ENCODE measurements around the gene PIM3. TPM values are rescaled to one million over a fixed set of nuclear protein-coding genes. Genes with fewer than 3 reads are reported as not detected.

The PIM3 gene
- total RNA-seq, 2 donors from 2014 or later: 54.0 to 112 TPM

DNA sequence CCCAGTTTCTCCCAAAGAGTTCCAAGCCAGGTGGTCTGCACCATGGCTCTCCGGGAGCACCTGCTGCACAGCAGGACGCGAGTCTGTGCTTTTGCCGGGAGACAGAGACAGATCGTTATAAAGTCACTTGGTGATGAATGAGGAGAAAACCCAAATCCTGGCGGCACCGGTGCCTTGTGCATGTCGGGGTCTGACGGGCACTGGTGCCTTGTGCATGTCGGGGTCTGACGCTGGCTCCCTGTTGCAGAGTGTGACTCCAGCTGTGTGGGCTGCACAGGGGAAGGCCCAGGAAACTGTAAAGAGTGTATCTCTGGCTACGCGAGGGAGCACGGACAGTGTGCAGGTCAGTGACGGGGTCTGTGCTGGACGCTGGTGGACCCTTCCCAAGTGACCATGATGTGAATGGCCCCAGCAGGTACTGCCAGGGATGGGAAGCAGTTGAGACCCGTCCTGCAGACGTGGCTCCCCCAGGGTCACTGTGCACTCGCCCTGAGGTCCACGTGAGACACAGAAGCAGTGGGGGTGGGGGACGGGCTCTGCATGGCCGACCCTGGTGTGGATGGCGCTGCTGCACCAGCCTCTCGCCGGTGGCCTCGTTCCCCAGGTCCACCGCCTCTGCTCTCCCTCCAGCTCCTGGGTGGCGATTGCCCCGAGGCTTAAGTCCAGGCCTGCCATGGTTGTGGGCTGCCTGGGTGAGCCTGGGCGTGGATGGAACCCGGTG is 36.3 kb upstream of the PIM3 start:
- no peak overlapping the region for H3K4me3 ChIP-seq
- no peak overlapping the region for H3K27ac ChIP-seq

DNA sequence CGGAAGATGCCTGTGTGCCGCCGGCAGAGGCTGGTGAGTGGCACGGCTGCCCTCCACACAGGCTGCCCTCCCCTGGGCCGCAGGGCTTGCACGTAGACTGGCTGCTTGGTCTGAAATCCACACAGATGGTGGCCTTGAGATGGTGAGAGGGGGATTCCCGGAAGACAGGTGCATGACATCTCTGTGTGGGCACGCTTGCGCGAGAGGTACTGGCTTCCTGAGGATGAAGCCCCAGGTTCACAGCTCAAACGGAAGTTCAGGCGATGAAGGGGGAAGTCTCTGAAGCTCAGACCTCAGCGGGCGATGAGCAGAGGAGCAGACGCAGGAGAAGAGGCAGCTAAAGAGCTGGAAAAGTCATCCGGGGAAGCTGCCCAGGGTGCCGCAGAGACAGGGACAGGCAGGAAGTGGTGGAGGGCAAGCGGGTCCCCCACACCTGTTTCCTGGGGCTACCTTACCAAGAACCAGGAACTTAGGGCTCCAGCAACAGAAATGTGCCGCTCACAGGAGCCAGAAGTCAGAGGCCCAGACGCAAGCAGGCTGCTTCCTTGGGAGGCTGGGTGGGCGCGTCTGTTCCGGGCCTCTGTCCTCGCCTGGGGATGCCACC is 34.9 kb upstream of the PIM3 start:
- peaks cover 0 to 7% of the 10 kb centered on the region in 2 donors for H3K4me1 ChIP-seq (ENCODE audit: control insufficient read depth in 1 of 2, low read depth in 2 of 2)
- DNase-seq (ENCODE audit: low spot score) (no peak), ATAC-seq (ENCODE audit: insufficient number of reproducible peaks, low FRiP score, low read depth) (no peak)
- H3K4me3 ChIP-seq: no peak overlapping the region
- H3K36me3 ChIP-seq: peaks cover 10% of the 10 kb centered on the region
- no peak overlapping the region for H3K27ac ChIP-seq
- TF ChIP-seq, protein P1, sequence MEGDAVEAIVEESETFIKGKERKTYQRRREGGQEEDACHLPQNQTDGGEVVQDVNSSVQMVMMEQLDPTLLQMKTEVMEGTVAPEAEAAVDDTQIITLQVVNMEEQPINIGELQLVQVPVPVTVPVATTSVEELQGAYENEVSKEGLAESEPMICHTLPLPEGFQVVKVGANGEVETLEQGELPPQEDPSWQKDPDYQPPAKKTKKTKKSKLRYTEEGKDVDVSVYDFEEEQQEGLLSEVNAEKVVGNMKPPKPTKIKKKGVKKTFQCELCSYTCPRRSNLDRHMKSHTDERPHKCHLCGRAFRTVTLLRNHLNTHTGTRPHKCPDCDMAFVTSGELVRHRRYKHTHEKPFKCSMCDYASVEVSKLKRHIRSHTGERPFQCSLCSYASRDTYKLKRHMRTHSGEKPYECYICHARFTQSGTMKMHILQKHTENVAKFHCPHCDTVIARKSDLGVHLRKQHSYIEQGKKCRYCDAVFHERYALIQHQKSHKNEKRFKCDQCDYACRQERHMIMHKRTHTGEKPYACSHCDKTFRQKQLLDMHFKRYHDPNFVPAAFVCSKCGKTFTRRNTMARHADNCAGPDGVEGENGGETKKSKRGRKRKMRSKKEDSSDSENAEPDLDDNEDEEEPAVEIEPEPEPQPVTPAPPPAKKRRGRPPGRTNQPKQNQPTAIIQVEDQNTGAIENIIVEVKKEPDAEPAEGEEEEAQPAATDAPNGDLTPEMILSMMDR (IDR thresholded peaks at IDR 0.05): no peak
- no peaks in the 10 kb centered on the region for H3K27me3 ChIP-seq (replicated peaks; ENCODE audit: insufficient read depth)
- no peaks in the 10 kb centered on the region for H3K9me3 ChIP-seq

More for the DNA sequence above, 36.3 kb upstream of the PIM3 start:
- ATAC-seq (ENCODE audit: insufficient number of reproducible peaks, low FRiP score, low read depth) (no peak), DNase-seq (ENCODE audit: low spot score) (no peak)
- H3K27me3 ChIP-seq (replicated peaks; ENCODE audit: insufficient read depth): no peaks in the 10 kb centered on the region
- peaks cover 2 to 7% of the 10 kb centered on the region in 2 donors for H3K4me1 ChIP-seq (ENCODE audit: control insufficient read depth in 1 of 2, low read depth in 2 of 2)
- H3K36me3 ChIP-seq: peaks cover 12% of the 10 kb centered on the region
- no peaks in the 10 kb centered on the region for H3K9me3 ChIP-seq
- TF ChIP-seq, protein P1 (IDR thresholded peaks at IDR 0.05): no peak

DNA sequence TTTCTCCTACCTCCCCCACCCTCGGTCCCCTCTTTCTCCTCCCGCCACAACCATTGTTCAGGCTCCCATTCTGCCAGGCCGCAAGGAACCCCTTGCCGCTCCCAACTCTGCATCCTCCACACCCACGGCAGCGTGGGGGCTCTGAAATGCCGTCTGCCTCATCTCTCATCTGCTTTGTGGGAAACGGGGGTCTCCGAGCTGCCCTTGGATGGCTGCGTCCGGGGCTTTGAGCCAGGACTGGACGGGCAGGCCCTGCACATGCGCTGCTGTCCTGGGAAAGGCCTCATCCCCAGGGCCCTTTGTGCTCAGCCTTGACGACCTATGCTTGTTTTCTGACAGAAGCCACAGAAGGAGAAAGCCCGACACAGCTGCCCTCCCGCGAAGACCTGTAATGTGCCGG is 33.7 kb upstream of the PIM3 start:
- TF ChIP-seq, protein P1 (IDR thresholded peaks at IDR 0.05): no peak
- Histone ChIP-seq H3K9me3 (no peaks in the 10 kb centered on the region), H3K36me3 (peaks cover 10% of the 10 kb centered on the region), H3K4me1 (ENCODE audit: control insufficient read depth in 1 of 2, low read depth in 2 of 2) (peaks cover 4 to 18% of the 10 kb centered on the region in 2 donors), H3K27ac (no peak overlapping the region), H3K27me3 (replicated peaks; ENCODE audit: insufficient read depth) (no peaks in the 10 kb centered on the region), H3K4me3 (no peak overlapping the region)
- no peak for ATAC-seq (ENCODE audit: insufficient number of reproducible peaks, low FRiP score, low read depth)
- DNase-seq (ENCODE audit: low spot score): no peak

DNA sequence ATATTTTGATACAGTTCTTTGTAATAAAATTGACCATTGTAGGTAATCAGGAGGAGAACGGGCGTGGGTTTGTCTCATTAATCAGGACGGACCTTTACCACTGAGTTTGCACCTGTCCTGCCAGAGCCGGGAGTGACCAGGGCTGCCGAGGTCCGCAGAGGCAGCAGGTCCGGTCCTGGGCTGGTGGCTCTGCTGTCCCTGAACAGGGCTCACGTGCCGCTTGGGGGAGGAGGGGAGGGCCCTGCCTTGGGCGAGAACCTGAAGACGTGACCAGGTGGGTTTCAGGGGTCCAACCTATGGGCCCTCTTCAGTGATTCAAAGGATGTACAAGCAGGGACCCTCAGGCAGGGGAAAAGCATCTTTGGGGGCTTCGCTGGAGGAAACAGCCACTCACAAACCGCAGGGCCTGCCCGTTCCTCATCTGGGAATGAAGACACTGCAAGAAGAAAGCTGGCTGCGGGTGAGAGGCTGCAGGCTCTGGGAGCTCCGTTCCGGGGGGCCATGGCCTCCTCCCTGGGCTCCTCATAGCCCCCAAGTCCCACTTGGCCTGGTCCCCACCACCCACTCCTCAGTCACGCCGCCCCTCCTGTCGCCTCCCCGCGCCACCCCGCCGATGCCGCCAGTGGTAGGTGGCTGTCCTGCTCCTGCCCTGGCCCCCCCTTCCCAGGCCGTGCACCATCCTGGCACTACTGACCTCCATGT is 32.9 kb upstream of the PIM3 start:
- TF ChIP-seq, protein P1 (IDR thresholded peaks at IDR 0.05): no peak
- no peak for DNase-seq (ENCODE audit: low spot score)
- H3K36me3 ChIP-seq: peaks cover 10% of the 10 kb centered on the region
- ATAC-seq (ENCODE audit: insufficient number of reproducible peaks, low FRiP score, low read depth): no peak
- no peaks in the 10 kb centered on the region for H3K27me3 ChIP-seq (replicated peaks; ENCODE audit: insufficient read depth)
- H3K4me3 ChIP-seq: no peak overlapping the region
- no peaks in the 10 kb centered on the region for H3K9me3 ChIP-seq
- peaks cover 4 to 18% of the 10 kb centered on the region in 2 donors for H3K4me1 ChIP-seq (ENCODE audit: control insufficient read depth in 1 of 2, low read depth in 2 of 2)
- H3K27ac ChIP-seq: no peak overlapping the region

DNA sequence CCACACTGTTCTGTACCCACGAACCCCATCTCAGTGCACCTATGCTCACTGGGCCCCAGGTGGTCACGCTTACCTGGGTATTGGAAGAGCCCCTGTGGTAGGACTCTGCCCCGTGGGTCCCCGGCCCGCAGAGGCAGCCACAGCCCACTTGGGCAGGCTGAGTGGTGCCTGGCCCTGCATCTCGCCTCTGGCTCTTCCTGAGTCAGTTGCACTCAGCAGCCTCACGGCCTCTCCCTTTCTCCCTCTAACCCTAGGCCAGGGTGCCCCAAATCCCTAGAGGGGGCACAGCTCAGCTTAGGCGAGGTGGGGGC is 32.4 kb upstream of the PIM3 start:
- TF ChIP-seq, protein P1 (IDR thresholded peaks at IDR 0.05): no peak
- ATAC-seq (ENCODE audit: insufficient number of reproducible peaks, low FRiP score, low read depth) (no peak), DNase-seq (ENCODE audit: low spot score) (no peak)
- Histone ChIP-seq H3K27me3 (replicated peaks; ENCODE audit: insufficient read depth) (no peaks in the 10 kb centered on the region), H3K4me1 (ENCODE audit: control insufficient read depth in 1 of 2, low read depth in 2 of 2) (peaks cover 4 to 23% of the 10 kb centered on the region in 2 donors), H3K9me3 (no peaks in the 10 kb centered on the region), H3K4me3 (no peak overlapping the region), H3K27ac (no peak overlapping the region), H3K36me3 (peaks cover 10% of the 10 kb centered on the region)
